Type B pancreatic cell (in vitro differentiated cells): ENCODE measurements around the gene KLK4. TPM values are rescaled to one million over a fixed set of nuclear protein-coding genes. Genes with fewer than 3 reads are reported as not detected.

Experiments
- DNase-seq: peaks from one replicate; pipeline ENCODE4 v3.0.0; 2021; ENCODE audit warnings: mixed read lengths; ENCODE audit not compliant: unreplicated experiment; ENCODE audit errors: extremely low spot score
- H3K27ac Mint-ChIP-seq: 2 replicates; pipeline ENCODE4 v1.8.0; 2021; ENCODE audit warnings: mild to moderate bottlenecking, mixed read lengths
- H3K27me3 Mint-ChIP-seq: 2 replicates; pipeline ENCODE4 v1.8.0; 2021; ENCODE audit warnings: mixed read lengths
- H3K36me3 Mint-ChIP-seq: 2 replicates; pipeline ENCODE4 v1.8.0; 2021; ENCODE audit warnings: mixed read lengths
- H3K4me1 Mint-ChIP-seq: one replicate; pipeline ENCODE4 v1.8.0; 2021; ENCODE audit warnings: mixed read lengths; ENCODE audit not compliant: unreplicated experiment
- H3K4me3 Mint-ChIP-seq: 2 replicates; pipeline ENCODE4 v1.8.0; 2021; ENCODE audit warnings: mild to moderate bottlenecking, mixed read lengths
- H3K9me3 Mint-ChIP-seq: 2 replicates; pipeline ENCODE4 v1.8.0; 2021; ENCODE audit warnings: mixed read lengths
- CTCF ChIP-seq: fragments of 200-600 bp; sonication (generic); conservative IDR thresholded peaks from 2 replicates; pipeline ENCODE4 v1.5.0; 2021; ENCODE audit warnings: antibody characterized with exemption, mild to moderate bottlenecking
- total RNA-seq: library from RNA; stranded (reverse); gene quantifications from 2 replicates; pipeline ENCODE4 v1.2.1, GENCODE V29; 2021; ENCODE audit warnings: low replicate concordance

Gene KLK4
- total RNA-seq, 1 donor from 2014 or later = 0.46 TPM

GRCh38 chr19:50932690-50933083 lies 21.5 kb upstream of the KLK4 start:
- peaks cover 34% of the 10 kb centered on the region for H3K27me3 Mint-ChIP-seq
- H3K4me1 Mint-ChIP-seq = no peaks in the 10 kb centered on the region
- DNase-seq = no peak

GRCh38 chr19:50932018-50932689 lies 21.0 kb upstream of the KLK4 start:
- no peak for TF ChIP-seq CTCF
- Mint-ChIP-seq H3K27me3 (peaks cover 38% of the 10 kb centered on the region), H3K9me3 (no peaks in the 10 kb centered on the region), H3K36me3 (no peaks in the 10 kb centered on the region), H3K4me3 (no peak overlapping the region), H3K27ac (no peak overlapping the region), H3K4me1 (no peaks in the 10 kb centered on the region)
- DNase-seq = no peak

More at GRCh38 chr19:50932690-50933083, 21.5 kb upstream of the KLK4 start:
- Mint-ChIP-seq H3K27ac (no peak overlapping the region), H3K9me3 (no peaks in the 10 kb centered on the region), H3K36me3 (no peaks in the 10 kb centered on the region), H3K4me3 (no peak overlapping the region)
- TF ChIP-seq CTCF = no peak

GRCh38 chr19:50931023-50931422 lies 19.8 kb upstream of the KLK4 start:
- no peak for TF ChIP-seq CTCF
- no peak overlapping the region for H3K27ac Mint-ChIP-seq
- H3K27me3 Mint-ChIP-seq = peaks cover 41% of the 10 kb centered on the region
- no peaks in the 10 kb centered on the region for H3K36me3 Mint-ChIP-seq
- no peaks in the 10 kb centered on the region for H3K9me3 Mint-ChIP-seq
- H3K4me1 Mint-ChIP-seq = no peaks in the 10 kb centered on the region
- no peak for DNase-seq
- no peak overlapping the region for H3K4me3 Mint-ChIP-seq

GRCh38 chr19:50928831-50929230 lies 17.6 kb upstream of the KLK4 start:
- H3K36me3 Mint-ChIP-seq = no peaks in the 10 kb centered on the region
- H3K9me3 Mint-ChIP-seq = no peaks in the 10 kb centered on the region
- no peak overlapping the region for H3K27ac Mint-ChIP-seq
- no peak overlapping the region for H3K4me3 Mint-ChIP-seq
- no peak for TF ChIP-seq CTCF
- H3K27me3 Mint-ChIP-seq = peaks cover 51% of the 10 kb centered on the region
- no peaks in the 10 kb centered on the region for H3K4me1 Mint-ChIP-seq
- DNase-seq = no peak

- H3K4me1 Mint-ChIP-seq = peaks cover 13% of the 10 kb centered on the region
- TF ChIP-seq CTCF = no peak
- no peak overlapping the region for H3K27ac Mint-ChIP-seq
- peaks cover 50% of the 10 kb centered on the region for H3K27me3 Mint-ChIP-seq
- no peak overlapping the region for H3K4me3 Mint-ChIP-seq
- H3K36me3 Mint-ChIP-seq = no peaks in the 10 kb centered on the region
- no peak for DNase-seq
- H3K9me3 Mint-ChIP-seq = no peaks in the 10 kb centered on the region
Observed at GRCh38 chr19:50926144-50926543, 14.9 kb upstream of the KLK4 start.
